GM18508 (cell line): ENCODE results near the gene GOLGA6L10.
"Not testable (repeated sequence)": the region's sequence is repeated elsewhere in the genome, so short reads cannot be mapped to it uniquely, and the experiment has no call there.

Source experiments
- ATAC-seq: cut with Tn5 transposase; IDR thresholded peaks from one replicate; pipeline ENCODE4 v1.9.1; 2021; ENCODE audit warnings: moderate number of reproducible peaks; ENCODE audit not compliant: insufficient read depth, unreplicated experiment

Gene GOLGA6L10

GRCh38 chr15:82349375-82349774, at the start of gene GOLGA6L10:
GOLGA6L10 (minus strand) TSS chr15:82349475; CDS start chr15:82349375, 100 bp downstream.
- ATAC-seq: not testable (repeated sequence)

- ATAC-seq: no peak
These were observed 49.5 kb upstream of the GOLGA6L10 start for GRCh38 chr15:82398785-82399184.

GRCh38 chr15:82397817-82398216, 48.5 kb upstream of the GOLGA6L10 start:
- ATAC-seq: no peak

- ATAC-seq: not testable (repeated sequence)
These were observed 46.5 kb upstream of the GOLGA6L10 start for GRCh38 chr15:82395788-82396187.

- ATAC-seq: no peak
These were observed 44.4 kb upstream of the GOLGA6L10 start for GRCh38 chr15:82393671-82394070.

- not testable (repeated sequence) for ATAC-seq
These were observed 42.8 kb upstream of the GOLGA6L10 start for GRCh38 chr15:82392077-82392476.

- not testable (repeated sequence) for ATAC-seq
These were observed 40.9 kb upstream of the GOLGA6L10 start for GRCh38 chr15:82390152-82390551.

- ATAC-seq: not testable (repeated sequence)
These were observed 37.9 kb upstream of the GOLGA6L10 start for GRCh38 chr15:82387209-82387608.

- ATAC-seq: not testable (repeated sequence)
These were observed 32.2 kb upstream of the GOLGA6L10 start for GRCh38 chr15:82381330-82381955.

- not testable (repeated sequence) for ATAC-seq
These were observed 30.3 kb upstream of the GOLGA6L10 start for GRCh38 chr15:82379552-82379951.

- ATAC-seq: not testable (repeated sequence)
These were observed 24.4 kb upstream of the GOLGA6L10 start for GRCh38 chr15:82373661-82374060.

GRCh38 chr15:82371656-82372055, 22.4 kb upstream of the GOLGA6L10 start:
- no peak for ATAC-seq

GRCh38 chr15:82367790-82368189, 18.5 kb upstream of the GOLGA6L10 start:
- not testable (repeated sequence) for ATAC-seq

GRCh38 chr15:82365692-82366323, 16.5 kb upstream of the GOLGA6L10 start:
- ATAC-seq: peak; percentile 88

- ATAC-seq: not testable (repeated sequence)
These were observed 15.3 kb upstream of the GOLGA6L10 start for GRCh38 chr15:82364548-82364947.

GRCh38 chr15:82362790-82363189, 13.5 kb upstream of the GOLGA6L10 start:
- not testable (repeated sequence) for ATAC-seq

- ATAC-seq: not testable (repeated sequence)
These were observed 11.3 kb upstream of the GOLGA6L10 start for GRCh38 chr15:82360618-82361017.

- not testable (repeated sequence) for ATAC-seq
These were observed 5.8 kb upstream of the GOLGA6L10 start for GRCh38 chr15:82355055-82355454.

- not testable (repeated sequence) for ATAC-seq
These were observed 5.3 kb upstream of the GOLGA6L10 start for GRCh38 chr15:82354546-82354945.

- ATAC-seq: not testable (repeated sequence)
These were observed 1.6 kb downstream of the GOLGA6L10 start for GRCh38 chr15:82347645-82348044.

- not testable (repeated sequence) for ATAC-seq
These were observed 4.1 kb downstream of the GOLGA6L10 start for GRCh38 chr15:82345176-82345575.

- not testable (repeated sequence) for ATAC-seq
These were observed 4.9 kb downstream of the GOLGA6L10 start for GRCh38 chr15:82344421-82344820.
